H9 (cell line): Measurements from ENCODE around the gene AHNAK2. TPM values are rescaled to one million over a fixed set of nuclear protein-coding genes. Genes with fewer than 3 reads are reported as not detected.

Experiments used
- DNase-seq: peaks from one replicate; pipeline ENCODE4 v3.0.0-alpha.2; 2017
- H2AFZ ChIP-seq: one replicate; pipeline ENCODE4 v1.6.1; 2013; ENCODE audit warnings: mild to moderate bottlenecking, low read length, control low read depth, moderate library complexity
- H2AK5ac ChIP-seq: 2 replicates; pipeline ENCODE4 v1.6.1; 2013; ENCODE audit warnings: low read length, control low read depth, mixed read lengths; ENCODE audit not compliant: insufficient read length
- H2BK120ac ChIP-seq: one replicate; pipeline ENCODE4 v1.6.1; 2013; ENCODE audit warnings: low read depth, mild to moderate bottlenecking, low read length, control low read depth, inconsistent platforms; ENCODE audit not compliant: poor library complexity, severe bottlenecking
- H2BK12ac ChIP-seq: 2 replicates; pipeline ENCODE4 v1.6.1; 2013; ENCODE audit warnings: low read length, control low read depth, mixed read lengths, low read depth; ENCODE audit not compliant: insufficient read length
- H2BK15ac ChIP-seq: 2 replicates; pipeline ENCODE4 v1.6.1; 2013; ENCODE audit warnings: low read depth, low read length, control low read depth
- H2BK20ac ChIP-seq: one replicate; pipeline ENCODE4 v1.6.1; 2013; ENCODE audit warnings: low read depth, mild to moderate bottlenecking, low read length, control low read depth, inconsistent platforms; ENCODE audit not compliant: poor library complexity, severe bottlenecking
- H2BK5ac ChIP-seq: 2 replicates; pipeline ENCODE4 v1.6.1; 2013; ENCODE audit warnings: low read length, control low read depth, mixed read lengths; ENCODE audit not compliant: insufficient read length
- H3K14ac ChIP-seq: 2 replicates; pipeline ENCODE4 v1.6.1; 2013; ENCODE audit warnings: low read length, control low read depth; ENCODE audit not compliant: insufficient read depth
- H3K18ac ChIP-seq: 2 replicates; pipeline ENCODE4 v1.6.1; 2013; ENCODE audit warnings: low read depth, mild to moderate bottlenecking, mixed read lengths, low read length, control low read depth; ENCODE audit not compliant: insufficient read length
- H3K23ac ChIP-seq: 2 replicates; pipeline ENCODE4 v1.6.1; 2013; ENCODE audit warnings: low read length, control low read depth, mixed read lengths, low read depth; ENCODE audit not compliant: insufficient read length
- H3K23me2 ChIP-seq: 2 replicates; pipeline ENCODE4 v1.6.1; 2013; ENCODE audit warnings: low read depth, mild to moderate bottlenecking, mixed read lengths, low read length, control low read depth; ENCODE audit not compliant: insufficient read length, poor library complexity, severe bottlenecking
- H3K27ac ChIP-seq: 2 replicates; pipeline ENCODE4 v1.5.1; 2013; ENCODE audit warnings: low read length, control low read depth, mixed read lengths, low read depth; ENCODE audit not compliant: insufficient read length
- H3K27me3 ChIP-seq: 2 replicates; pipeline ENCODE4 v1.6.1; 2013; ENCODE audit warnings: low read length, control low read depth, inconsistent platforms; ENCODE audit not compliant: insufficient read depth
- H3K4ac ChIP-seq: 2 replicates; pipeline ENCODE4 v1.6.1; 2013; ENCODE audit warnings: low read depth, mild to moderate bottlenecking, control low read depth, inconsistent platforms, low read length, moderate library complexity
- H3K4me1 ChIP-seq: 2 replicates; pipeline ENCODE4 v1.6.1; 2013; ENCODE audit warnings: low read length, control low read depth, inconsistent platforms; ENCODE audit not compliant: insufficient read depth
- H3K4me2 ChIP-seq: 2 replicates; pipeline ENCODE4 v1.6.1; 2013; ENCODE audit warnings: low read length, control low read depth, mixed read lengths; ENCODE audit not compliant: insufficient read length, insufficient read depth
- H3K56ac ChIP-seq: 2 replicates; pipeline ENCODE4 v1.6.1; 2013; ENCODE audit warnings: low read depth, mild to moderate bottlenecking, mixed read lengths, low read length, control low read depth; ENCODE audit not compliant: insufficient read length
- H3K79me1 ChIP-seq: 2 replicates; pipeline ENCODE4 v1.6.1; 2013; ENCODE audit warnings: low read depth, mild to moderate bottlenecking, moderate library complexity, low read length, control low read depth, inconsistent platforms; ENCODE audit not compliant: insufficient read depth, poor library complexity, severe bottlenecking
- H3K79me2 ChIP-seq: 2 replicates; pipeline ENCODE4 v1.6.1; 2013; ENCODE audit warnings: low read length, control low read depth, inconsistent platforms; ENCODE audit not compliant: insufficient read depth
- H3K9ac ChIP-seq: 2 replicates; pipeline ENCODE4 v1.6.1; 2013; ENCODE audit warnings: low read length, control low read depth, mixed read lengths; ENCODE audit not compliant: insufficient read length; ENCODE audit errors: extremely low read depth
- H3K9me3 ChIP-seq: one replicate; pipeline ENCODE4 v1.6.1; 2013; ENCODE audit warnings: low read depth, low read length, inconsistent platforms; ENCODE audit not compliant: control insufficient read depth
- H3T11ph ChIP-seq: one replicate; pipeline ENCODE4 v1.6.1; 2013; ENCODE audit warnings: mild to moderate bottlenecking, low read length, control low read depth, inconsistent platforms
- H4K20me1 ChIP-seq: one replicate; pipeline ENCODE4 v1.6.1; 2013; ENCODE audit not compliant: control insufficient read depth, insufficient read length, insufficient read depth
- H4K5ac ChIP-seq: 2 replicates; pipeline ENCODE4 v1.6.1; 2013; ENCODE audit warnings: low read depth, mild to moderate bottlenecking, mixed read lengths, low read length, control low read depth; ENCODE audit not compliant: insufficient read length
- H4K8ac ChIP-seq: replicated peaks from 2 replicates; pipeline ENCODE4 v1.6.1; 2013; ENCODE audit warnings: low read length, control low read depth, mixed read lengths, low read depth; ENCODE audit not compliant: insufficient read length
- H4K91ac ChIP-seq: 2 replicates; pipeline ENCODE4 v1.6.1; 2013; ENCODE audit warnings: low read depth, mild to moderate bottlenecking, moderate library complexity, mixed read lengths, low read length, control low read depth; ENCODE audit not compliant: insufficient read length
- H3K27ac Mint-ChIP-seq, 3 experiments: 2 replicates in 2 of 3; 3 replicates in 1 of 3; pipeline ENCODE4 v1.8.0; 2020 to 2021; ENCODE audit warnings: mixed read lengths in 3 of 3, mild to moderate bottlenecking in 1 of 3, moderate library complexity in 1 of 3
- H3K27me3 Mint-ChIP-seq: 2 replicates; pipeline ENCODE4 v1.8.0; 2021; ENCODE audit warnings: low read depth, mild to moderate bottlenecking, moderate library complexity, mixed read lengths
- H3K36me3 Mint-ChIP-seq, 3 experiments: 2 replicates in 2 of 3; 3 replicates in 1 of 3; pipeline ENCODE4 v1.8.0; 2020 to 2021; ENCODE audit warnings: low read depth in 3 of 3, mixed read lengths in 3 of 3; ENCODE audit not compliant: insufficient read depth in 1 of 3
- H3K4me1 Mint-ChIP-seq, 2 experiments: 2 replicates each; pipeline ENCODE4 v1.8.0; 2020; ENCODE audit warnings: mixed read lengths in 2 of 2
- H3K4me3 Mint-ChIP-seq, 2 experiments: 2 replicates in 1 of 2; 3 replicates in 1 of 2; pipeline ENCODE4 v1.8.0; 2020 to 2021; ENCODE audit warnings: mild to moderate bottlenecking in 2 of 2, mixed read lengths in 2 of 2, moderate library complexity in 1 of 2
- H3K9me3 Mint-ChIP-seq, 2 experiments: 2 replicates in 1 of 2; 3 replicates in 1 of 2; pipeline ENCODE4 v1.8.0; 2020; ENCODE audit warnings: mild to moderate bottlenecking in 2 of 2, mixed read lengths in 2 of 2, moderate library complexity in 1 of 2
- whole genome bisulfite sequencing: extraction: QIAGEN DNeasy Blood & Tissue Kit; methylation state at CpG from one replicate; pipeline ENCODE4 v1.1.7; 2013; ENCODE audit warnings: missing lambda C conversion rate, low lambda C conversion rate, mixed read lengths; ENCODE audit not compliant: insufficient read length; ENCODE audit errors: extremely low coverage; 5-methylcytosine and 5-hydroxymethylcytosine counted together
- total RNA-seq: library from RNA; stranded (reverse); gene quantifications from 2 replicates; pipeline ENCODE4 v1.2.1, GENCODE V29; 2021
- TF ChIP-seq, protein P1 (sequence below): fragments of 200-600 bp; sonication (generic); conservative IDR thresholded peaks from 3 replicates; pipeline ENCODE4 v1.8.0; 2021; ENCODE audit warnings: antibody characterized with exemption, mild to moderate bottlenecking

AHNAK2 gene
- total RNA-seq, 1 experiment from 2014 or later = 2.8 TPM

DNA sequence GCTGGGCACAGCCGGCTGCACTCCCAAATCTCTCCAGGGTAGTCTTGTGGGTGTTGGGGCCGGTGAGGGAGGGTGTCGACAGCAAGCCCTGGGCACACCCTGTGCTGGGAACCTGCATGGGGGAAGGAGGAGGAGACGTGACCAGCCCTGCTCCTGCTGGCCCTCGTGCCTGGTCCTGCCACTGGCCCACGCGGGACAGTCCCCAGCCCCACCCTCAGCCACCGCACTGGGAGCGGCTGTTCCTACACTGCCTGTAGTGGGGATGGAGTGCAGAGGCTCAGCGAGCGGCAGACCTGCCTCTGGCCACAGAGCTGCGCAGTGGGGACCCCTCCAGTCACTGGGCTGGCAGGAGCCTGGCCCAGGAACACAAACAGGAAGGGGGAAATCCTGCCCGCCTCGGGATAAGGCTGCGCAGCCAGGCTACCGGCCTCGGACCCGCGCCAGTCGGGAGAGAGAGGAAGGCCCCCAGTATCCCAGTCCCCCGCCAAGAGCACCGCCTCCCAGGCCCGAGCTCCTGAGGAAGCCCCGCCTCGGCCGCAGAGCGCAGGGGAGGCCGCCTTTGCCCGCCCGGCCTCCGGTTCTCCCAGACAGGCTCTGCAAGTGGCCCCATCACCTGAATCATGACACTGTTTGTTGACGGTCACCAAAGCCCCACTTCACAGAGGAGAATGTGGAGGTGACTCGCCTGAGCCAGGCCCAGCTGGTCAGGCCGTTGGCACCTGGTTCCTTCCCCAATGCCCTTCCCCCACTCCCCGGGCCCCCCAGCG is 10.6 kb downstream of the AHNAK2 start:
- no peak overlapping the region for H2BK5ac ChIP-seq
- no peak overlapping the region for H3K9ac ChIP-seq

More for the DNA sequence above, 10.6 kb downstream of the AHNAK2 start:
- H3K36me3 Mint-ChIP-seq = no peaks in the 10 kb centered on the region
- H2BK20ac ChIP-seq = no peak overlapping the region
- no peaks in the 10 kb centered on the region for H4K20me1 ChIP-seq
- peak overlapping the region; percentile 32 to 68; a peak in 4 of 5 replicates for H3K4me3 Mint-ChIP-seq
- H3K4me1 Mint-ChIP-seq = peaks cover 11 to 21% of the 10 kb centered on the region in 2 experiments
- H2AFZ ChIP-seq = no peak overlapping the region
- no peaks in the 10 kb centered on the region for H3K79me1 ChIP-seq
- peaks cover 6% of the 10 kb centered on the region for H3K23me2 ChIP-seq
- no peak overlapping the region for H3K27ac ChIP-seq
- H3K9me3 ChIP-seq = no peaks in the 10 kb centered on the region
- WGBS = no CpG with 5 or more reads among the region's 36 CpGs
- DNase-seq = peak; percentile 64
- no peak overlapping the region for H4K5ac ChIP-seq
- H3K27me3 Mint-ChIP-seq = peaks cover 24% of the 10 kb centered on the region
- H3K4me2 ChIP-seq = peak overlapping the region; percentile 58
- H4K8ac ChIP-seq = no peak overlapping the region
- no peaks in the 10 kb centered on the region; the same call in 1 of the 2 replicates for H3K27me3 ChIP-seq
- peak overlapping the region; percentile 9 for H3K14ac ChIP-seq
- no peak overlapping the region for H4K91ac ChIP-seq
- no peaks in the 10 kb centered on the region for H3K79me2 ChIP-seq
- TF ChIP-seq, protein P1, sequence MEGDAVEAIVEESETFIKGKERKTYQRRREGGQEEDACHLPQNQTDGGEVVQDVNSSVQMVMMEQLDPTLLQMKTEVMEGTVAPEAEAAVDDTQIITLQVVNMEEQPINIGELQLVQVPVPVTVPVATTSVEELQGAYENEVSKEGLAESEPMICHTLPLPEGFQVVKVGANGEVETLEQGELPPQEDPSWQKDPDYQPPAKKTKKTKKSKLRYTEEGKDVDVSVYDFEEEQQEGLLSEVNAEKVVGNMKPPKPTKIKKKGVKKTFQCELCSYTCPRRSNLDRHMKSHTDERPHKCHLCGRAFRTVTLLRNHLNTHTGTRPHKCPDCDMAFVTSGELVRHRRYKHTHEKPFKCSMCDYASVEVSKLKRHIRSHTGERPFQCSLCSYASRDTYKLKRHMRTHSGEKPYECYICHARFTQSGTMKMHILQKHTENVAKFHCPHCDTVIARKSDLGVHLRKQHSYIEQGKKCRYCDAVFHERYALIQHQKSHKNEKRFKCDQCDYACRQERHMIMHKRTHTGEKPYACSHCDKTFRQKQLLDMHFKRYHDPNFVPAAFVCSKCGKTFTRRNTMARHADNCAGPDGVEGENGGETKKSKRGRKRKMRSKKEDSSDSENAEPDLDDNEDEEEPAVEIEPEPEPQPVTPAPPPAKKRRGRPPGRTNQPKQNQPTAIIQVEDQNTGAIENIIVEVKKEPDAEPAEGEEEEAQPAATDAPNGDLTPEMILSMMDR = no peak
- H2BK120ac ChIP-seq = no peak overlapping the region
- H2BK15ac ChIP-seq = no peak overlapping the region
- no peaks in the 10 kb centered on the region for H3K9me3 Mint-ChIP-seq
- H3K4ac ChIP-seq = no peak overlapping the region
- no peak overlapping the region for H2AK5ac ChIP-seq
- H3K4me1 ChIP-seq = peaks cover 3% of the 10 kb centered on the region; the same call in 1 of the 2 replicates
- H3T11ph ChIP-seq = no peak overlapping the region
- H3K56ac ChIP-seq = no peak overlapping the region
- H2BK12ac ChIP-seq = no peak overlapping the region
- no peak overlapping the region for H3K23ac ChIP-seq
- H3K27ac Mint-ChIP-seq = no peak overlapping the region
- H3K18ac ChIP-seq = no peak overlapping the region
